Muscle of leg (tissue), 11 donors: ENCODE data around the gene PAK5. TPM values are rescaled to one million over a fixed set of nuclear protein-coding genes. Genes with fewer than 3 reads are reported as not detected.

Experiments
- DNase-seq: peaks from one replicate; pipeline ENCODE4 v3.0.0; 2013
- H3K27ac ChIP-seq: one replicate; pipeline ENCODE4 v1.5.1; 2013; ENCODE audit warnings: mild to moderate bottlenecking, low read length, control low read depth
- H3K27me3 ChIP-seq: one replicate; pipeline ENCODE4 v1.6.1; 2013; ENCODE audit warnings: low read length; ENCODE audit not compliant: control insufficient read depth, insufficient read depth
- H3K36me3 ChIP-seq: one replicate; pipeline ENCODE4 v1.6.1; 2013; ENCODE audit warnings: low read length; ENCODE audit not compliant: control insufficient read depth, insufficient read depth
- H3K4me1 ChIP-seq: one replicate; pipeline ENCODE4 v1.6.1; 2013; ENCODE audit warnings: low read length; ENCODE audit not compliant: control insufficient read depth, insufficient read depth
- H3K4me3 ChIP-seq: one replicate; pipeline ENCODE4 v1.5.1; 2013; ENCODE audit warnings: low read length, control low read depth
- H3K9me3 ChIP-seq: replicated peaks from 2 replicates; pipeline ENCODE4 v1.6.1; 2013; ENCODE audit warnings: low read depth, low read length; ENCODE audit not compliant: control insufficient read depth
- WGBS: methylation state at CpG from one replicate; pipeline ENCODE4 v1.1.5; 2013; ENCODE audit warnings: missing lambda C conversion rate; ENCODE audit not compliant: insufficient coverage; 5-methylcytosine and 5-hydroxymethylcytosine counted together
- polyA plus RNA-seq, 8 donors: library from polyadenylated mRNA; unstranded; fragments of 120-200 nt; gene quantifications; one replicate each; pipeline versions ENCODE4 v1.2.1 to v1.2.3, GENCODE V29; 2013; ENCODE audit warnings: inconsistent platforms in 1 of 8, low replicate concordance in 1 of 8; ENCODE audit not compliant: insufficient read length in 8 of 8, insufficient read depth in 1 of 8
- total RNA-seq: library from RNA; stranded (reverse); fragments of 120-200 nt; gene quantifications from one replicate; pipeline ENCODE4 v1.2.4, GENCODE V29; 2013

The PAK5 gene
- total and polyA plus RNA-seq, 9 donors: 0.04 to 0.24 (median 0.12) TPM

DNA sequence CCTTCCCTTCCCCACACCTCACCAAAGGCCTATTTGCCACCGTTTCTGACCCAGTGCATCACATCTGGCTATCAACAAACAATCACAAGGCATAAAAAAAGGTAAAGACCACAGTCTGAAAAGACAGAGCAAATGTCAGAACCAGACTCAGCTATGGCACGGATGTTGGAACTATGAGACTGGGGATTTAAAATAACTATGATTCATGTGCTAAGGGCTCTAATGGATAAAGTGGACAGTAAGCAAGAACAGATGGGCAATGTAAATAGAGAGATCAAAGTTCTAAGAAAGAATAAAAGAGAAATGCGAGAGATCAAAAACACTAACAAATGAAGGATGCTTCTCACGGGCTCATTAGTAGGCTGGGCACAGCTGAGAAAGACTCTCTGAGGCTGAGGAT is 225.0 kb downstream of the PAK5 start:
- H3K27ac ChIP-seq: no peak overlapping the region
- WGBS: 96% methylated on average over 3 of the region's 4 CpGs
- no peaks in the 10 kb centered on the region for H3K9me3 ChIP-seq
- H3K27me3 ChIP-seq: no peaks in the 10 kb centered on the region
- no peak overlapping the region for H3K4me3 ChIP-seq
- H3K4me1 ChIP-seq: no peaks in the 10 kb centered on the region
- no peak for DNase-seq
- no peaks in the 10 kb centered on the region for H3K36me3 ChIP-seq

DNA sequence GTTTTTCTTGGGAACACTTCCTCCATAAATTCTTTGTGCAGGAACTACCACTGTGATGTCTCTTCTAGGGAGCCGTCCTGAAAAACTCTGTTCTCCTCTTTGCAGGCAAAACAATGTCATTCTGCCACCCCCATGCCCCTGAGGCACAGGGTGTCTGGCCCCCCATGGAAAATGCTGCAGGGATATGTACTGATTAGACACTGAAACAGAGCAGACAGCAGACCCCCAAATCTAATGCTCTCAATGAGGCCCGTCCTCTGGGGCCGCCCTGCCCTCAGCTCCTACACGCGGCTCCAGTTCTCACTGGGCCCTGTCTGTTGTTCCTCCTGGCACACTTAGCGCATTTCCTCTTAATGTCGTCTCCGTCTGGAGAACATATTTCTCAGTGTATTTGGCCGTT is 227.0 kb downstream of the PAK5 start:
- H3K4me3 ChIP-seq: no peak overlapping the region
- no peaks in the 10 kb centered on the region for H3K27me3 ChIP-seq
- no peak for DNase-seq
- 56% methylated on average over 8 of the region's 9 CpGs for WGBS
- no peaks in the 10 kb centered on the region for H3K36me3 ChIP-seq
- H3K4me1 ChIP-seq: no peaks in the 10 kb centered on the region
- no peak overlapping the region for H3K27ac ChIP-seq
- H3K9me3 ChIP-seq: no peaks in the 10 kb centered on the region

DNA sequence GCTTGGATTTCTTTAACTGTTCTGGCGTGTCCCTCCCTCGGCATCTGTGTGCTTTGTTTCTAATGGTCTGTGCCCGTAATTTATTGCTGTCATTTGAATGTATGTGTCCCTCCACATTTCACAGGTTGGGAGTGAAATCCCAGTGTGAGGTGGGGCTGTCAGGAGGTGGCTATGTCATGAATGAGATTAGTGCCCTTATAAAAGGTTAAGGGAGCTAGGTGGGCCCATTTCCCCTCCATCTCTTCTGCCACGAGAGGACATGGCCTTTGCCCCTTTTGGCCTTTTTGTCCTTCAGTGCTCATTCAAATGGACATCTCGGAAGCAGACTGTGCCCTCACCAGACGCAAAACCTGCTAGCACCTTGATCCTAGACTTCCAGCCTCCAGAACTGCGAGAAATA is 228.2 kb downstream of the PAK5 start:
- Histone ChIP-seq H3K9me3 (no peaks in the 10 kb centered on the region), H3K27me3 (no peaks in the 10 kb centered on the region), H3K27ac (no peak overlapping the region), H3K4me1 (no peaks in the 10 kb centered on the region), H3K4me3 (no peak overlapping the region), H3K36me3 (no peaks in the 10 kb centered on the region)
- WGBS: 92% methylated on average over 2 of the region's 7 CpGs
- no peak for DNase-seq

DNA sequence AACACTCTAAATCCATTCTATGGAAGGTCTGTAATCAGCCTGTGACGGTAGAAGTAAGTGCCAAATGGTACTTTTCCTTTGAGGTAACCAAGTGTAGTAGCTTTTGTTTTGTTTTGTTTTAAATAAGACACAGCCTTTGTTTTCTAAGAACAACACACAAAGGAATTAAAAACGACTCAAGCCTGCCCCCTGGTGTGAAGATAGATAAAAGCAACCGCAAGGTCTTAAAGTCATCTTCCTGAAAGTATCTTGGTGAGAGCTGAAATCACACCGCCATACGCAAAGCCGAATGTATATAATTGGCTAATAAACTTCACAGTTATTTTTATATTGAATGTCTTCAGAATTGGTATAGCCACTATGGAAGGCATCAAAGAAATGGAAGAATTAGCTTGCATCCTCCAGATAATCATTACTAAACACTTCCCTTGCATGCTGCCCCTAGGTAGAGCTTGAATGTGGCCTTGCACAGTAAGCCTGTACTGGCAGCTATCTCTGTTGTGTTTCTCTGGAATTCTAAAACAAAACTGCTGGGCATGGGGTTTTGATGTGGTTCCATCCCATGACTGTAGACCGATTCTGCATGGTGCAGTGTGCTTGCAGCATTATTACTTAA is 228.9 kb downstream of the PAK5 start:
- no peaks in the 10 kb centered on the region for H3K9me3 ChIP-seq
- WGBS: no CpG with 5 or more reads among the region's 7 CpGs
- no peak overlapping the region for H3K27ac ChIP-seq
- no peaks in the 10 kb centered on the region for H3K4me1 ChIP-seq
- no peaks in the 10 kb centered on the region for H3K36me3 ChIP-seq
- H3K27me3 ChIP-seq: no peaks in the 10 kb centered on the region
- H3K4me3 ChIP-seq: no peak overlapping the region
- DNase-seq: peak; percentile 73

DNA sequence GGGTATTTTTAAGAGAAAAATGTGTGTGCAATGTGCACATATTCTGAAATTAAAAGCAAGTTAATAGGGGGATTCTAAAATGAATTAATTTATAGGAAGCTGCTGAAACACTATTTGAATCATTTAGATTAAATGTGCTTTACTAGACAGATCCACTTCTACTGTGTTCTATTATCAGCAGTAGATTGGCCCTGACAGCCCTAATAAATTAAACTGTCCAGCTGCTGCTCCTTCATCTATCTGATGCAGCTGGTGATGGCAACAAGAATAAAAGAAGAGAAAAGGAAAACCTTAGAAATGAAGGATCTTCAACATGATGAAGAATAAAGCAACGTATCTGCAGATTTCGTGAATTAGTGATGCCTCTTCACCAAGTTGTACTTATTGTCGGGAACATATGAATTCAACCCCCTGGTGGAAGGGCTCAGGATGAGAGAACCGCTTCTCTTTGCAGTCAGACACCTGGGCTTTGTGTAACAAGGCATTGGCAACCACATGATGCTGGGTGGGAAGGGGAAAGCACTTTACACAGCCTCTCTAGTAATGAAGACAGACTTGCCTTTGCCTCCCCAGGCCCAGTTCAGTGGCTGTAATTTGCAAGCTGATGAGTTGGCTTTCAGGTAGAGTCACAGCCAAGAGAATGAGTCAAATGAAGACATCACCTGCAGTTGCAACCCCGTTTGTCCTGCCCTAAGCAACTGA is 230.1 kb downstream of the PAK5 start:
- Histone ChIP-seq H3K4me1 (no peaks in the 10 kb centered on the region), H3K9me3 (no peaks in the 10 kb centered on the region), H3K4me3 (no peak overlapping the region), H3K27me3 (no peaks in the 10 kb centered on the region), H3K27ac (no peak overlapping the region), H3K36me3 (no peaks in the 10 kb centered on the region)
- 69% methylated on average over 2 of the region's 5 CpGs for WGBS
- no peak for DNase-seq

DNA sequence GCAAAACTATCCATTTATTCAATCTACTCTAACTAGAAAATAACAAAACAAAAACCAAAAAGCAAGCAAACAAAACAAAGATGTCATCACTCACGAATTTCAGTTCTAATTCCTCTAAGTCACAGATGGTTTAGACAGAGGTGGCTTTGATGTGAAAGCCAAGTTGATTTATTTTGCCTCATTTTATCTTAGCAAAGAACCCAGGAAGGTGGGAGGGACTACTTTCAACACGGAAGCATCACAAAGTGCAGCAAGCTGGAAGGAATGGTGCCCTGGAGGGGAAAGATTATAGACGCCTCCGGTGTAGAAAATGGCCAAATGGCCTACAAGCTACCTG is 236.1 kb downstream of the PAK5 start:
- no peaks in the 10 kb centered on the region for H3K9me3 ChIP-seq
- H3K36me3 ChIP-seq: no peaks in the 10 kb centered on the region
- DNase-seq: no peak
- 25% methylated on average over 3 of the region's 4 CpGs for WGBS
- no peak overlapping the region for H3K27ac ChIP-seq
- H3K27me3 ChIP-seq: no peaks in the 10 kb centered on the region
- H3K4me1 ChIP-seq: no peaks in the 10 kb centered on the region
- no peak overlapping the region for H3K4me3 ChIP-seq

DNA sequence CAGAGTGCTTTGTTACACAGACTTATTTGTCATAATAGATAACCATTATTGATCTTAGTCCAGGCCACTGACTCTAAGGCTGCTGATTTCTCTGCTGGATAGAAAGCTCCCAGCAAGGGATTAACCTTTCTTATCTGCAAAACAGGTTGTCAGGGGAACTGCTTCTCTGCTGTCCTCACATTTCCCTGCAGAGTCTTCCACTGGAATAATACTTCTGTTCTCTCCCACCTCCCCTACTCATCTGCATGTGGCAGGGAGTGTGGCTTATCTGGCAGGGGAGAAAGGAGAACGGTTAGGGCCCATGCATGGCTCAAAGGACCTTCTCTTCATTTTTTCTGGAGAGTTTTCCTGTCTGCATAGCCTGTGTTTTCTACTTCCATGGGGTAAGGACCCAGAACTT is 238.3 kb downstream of the PAK5 start:
- no peaks in the 10 kb centered on the region for H3K4me1 ChIP-seq
- no peaks in the 10 kb centered on the region for H3K9me3 ChIP-seq
- no peak for DNase-seq
- WGBS: no CpG with 5 or more reads among the region's 1 CpG
- no peak overlapping the region for H3K4me3 ChIP-seq
- no peaks in the 10 kb centered on the region for H3K36me3 ChIP-seq
- H3K27ac ChIP-seq: no peak overlapping the region
- no peaks in the 10 kb centered on the region for H3K27me3 ChIP-seq

DNA sequence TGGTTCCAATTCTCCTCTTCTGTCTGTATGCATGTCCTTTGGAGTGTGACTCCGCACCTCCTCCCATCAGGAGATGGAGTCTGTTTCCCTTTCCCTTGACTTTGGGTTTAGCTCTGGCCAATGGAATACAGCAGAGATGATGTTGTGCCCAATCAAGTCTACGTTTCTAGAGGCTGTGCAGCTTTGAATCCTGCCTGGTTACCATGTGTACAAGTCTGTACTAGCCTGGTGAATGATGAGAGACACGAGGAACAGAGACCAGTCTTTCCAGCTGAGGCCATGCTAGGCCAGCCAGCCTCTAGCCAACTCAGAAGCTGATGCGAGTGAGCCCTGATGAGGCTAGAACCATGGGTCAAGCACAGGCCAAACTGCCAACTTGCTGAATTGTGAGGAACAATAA is 241.3 kb downstream of the PAK5 start:
- no peaks in the 10 kb centered on the region for H3K4me1 ChIP-seq
- H3K27ac ChIP-seq: no peak overlapping the region
- H3K4me3 ChIP-seq: no peak overlapping the region
- no peaks in the 10 kb centered on the region for H3K36me3 ChIP-seq
- no peak for DNase-seq
- WGBS: 86% methylated on average over 4 of the region's 4 CpGs
- no peaks in the 10 kb centered on the region for H3K27me3 ChIP-seq
- H3K9me3 ChIP-seq: no peaks in the 10 kb centered on the region

DNA sequence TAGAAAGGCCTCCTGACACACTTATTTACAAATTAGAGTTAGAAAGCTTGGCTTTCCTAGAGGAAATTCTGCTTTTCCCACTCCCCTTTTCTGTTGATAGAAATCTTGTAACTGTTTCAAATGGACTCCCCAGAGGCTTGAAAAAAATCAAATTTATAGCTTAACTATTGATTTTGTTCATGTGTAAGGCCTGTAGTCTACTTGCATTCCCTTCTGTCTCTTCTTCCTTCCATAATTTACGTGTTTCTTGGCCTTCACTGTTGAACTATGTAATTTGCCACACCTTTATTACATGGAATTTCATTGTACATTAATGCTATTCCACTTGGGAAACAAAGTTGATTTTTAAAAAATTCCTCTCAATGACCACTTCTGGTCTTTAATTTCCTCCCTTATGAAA is 243.1 kb downstream of the PAK5 start:
- no peak overlapping the region for H3K27ac ChIP-seq
- no peaks in the 10 kb centered on the region for H3K36me3 ChIP-seq
- WGBS: no CpG with 5 or more reads among the region's 1 CpG
- no peaks in the 10 kb centered on the region for H3K4me1 ChIP-seq
- H3K9me3 ChIP-seq: no peaks in the 10 kb centered on the region
- no peaks in the 10 kb centered on the region for H3K27me3 ChIP-seq
- DNase-seq: no peak
- H3K4me3 ChIP-seq: no peak overlapping the region

DNA sequence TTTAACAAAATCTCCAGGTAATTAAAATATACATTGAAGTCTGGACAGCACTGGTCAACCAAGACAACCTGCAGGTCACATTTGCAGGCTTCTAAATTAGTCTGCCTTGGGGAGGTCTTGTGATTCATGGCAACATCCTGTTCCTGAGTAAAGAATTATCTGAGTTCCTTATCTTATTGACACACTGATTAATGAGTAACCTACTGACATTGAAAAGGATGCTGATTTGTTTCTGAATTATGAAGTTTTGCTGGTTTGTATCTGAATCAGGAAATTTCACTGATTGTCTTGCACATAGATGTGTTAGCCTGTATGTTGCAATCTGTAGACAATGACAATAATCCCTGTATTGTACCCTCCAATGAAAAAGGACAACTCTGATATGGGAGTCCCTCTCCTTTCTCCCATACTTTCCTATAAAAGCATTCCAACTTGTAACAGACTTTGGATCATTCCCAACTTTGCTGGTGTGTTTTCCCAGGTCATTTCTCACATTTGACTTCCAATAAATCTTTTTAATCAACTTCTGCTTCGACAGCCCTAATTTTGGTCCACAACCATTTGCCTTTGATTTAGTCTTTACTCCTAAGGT is 244.5 kb downstream of the PAK5 start:
- no peaks in the 10 kb centered on the region for H3K9me3 ChIP-seq
- H3K27me3 ChIP-seq: no peaks in the 10 kb centered on the region
- no peak overlapping the region for H3K4me3 ChIP-seq
- no peaks in the 10 kb centered on the region for H3K36me3 ChIP-seq
- no CpG with 5 or more reads among the region's 1 CpG for WGBS
- H3K27ac ChIP-seq: no peak overlapping the region
- DNase-seq: no peak
- H3K4me1 ChIP-seq: no peaks in the 10 kb centered on the region
